Stimulated activated CD4-positive, alpha-beta T cell treated with anti-CD3 and anti-CD28 coated beads, Interleukin-15, amount 100 ng/mL, for 48 hours (primary cell): ENCODE results near the gene SV2C.

Experiments used
- DNase-seq, 2 donors: peaks; one replicate each; pipeline ENCODE4 v3.0.0-alpha.2; 2020; ENCODE audit warnings: low read depth in 2 of 2

SV2C gene

DNA sequence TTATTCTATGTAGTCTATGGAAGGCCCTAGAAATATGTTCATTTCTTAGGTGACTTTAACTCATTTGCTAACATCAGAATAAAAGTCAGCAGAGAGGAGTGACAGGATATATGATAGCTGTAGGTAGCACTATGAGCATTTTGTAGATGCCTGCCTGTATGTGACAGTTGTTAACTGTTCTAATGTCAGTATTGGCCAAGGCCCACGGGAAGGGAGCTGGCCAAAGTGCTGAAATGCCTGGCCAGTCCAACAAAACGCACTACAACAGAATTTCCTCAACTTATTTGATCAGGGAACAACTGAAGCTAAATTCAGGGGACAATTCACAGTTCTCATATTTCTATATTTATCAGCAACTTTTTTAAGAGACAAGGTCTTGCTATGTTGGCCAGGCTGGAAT is 20.8 kb downstream of the SV2C start:
- peak in 1 of 2 donors; percentile 13 for DNase-seq

DNA sequence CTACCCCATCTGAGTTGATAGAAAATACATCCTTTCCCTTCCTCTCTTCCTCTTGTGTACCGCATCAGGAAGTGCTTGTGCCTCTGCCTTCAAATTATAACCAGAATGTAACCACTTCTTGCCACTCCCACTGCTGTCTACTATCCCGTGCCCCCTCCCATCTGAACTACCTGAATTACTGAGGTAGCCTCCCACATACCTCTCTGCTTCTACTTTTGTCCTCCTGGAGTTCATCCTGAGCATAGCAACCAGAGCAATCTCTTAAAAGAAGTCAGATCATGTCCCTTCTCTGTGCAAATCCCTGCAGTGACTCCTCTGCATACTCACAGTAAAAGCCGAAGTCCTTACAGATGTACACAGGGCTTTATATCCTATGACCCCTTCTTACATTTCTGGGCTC is 23.0 kb downstream of the SV2C start:
- DNase-seq = no peak

DNA sequence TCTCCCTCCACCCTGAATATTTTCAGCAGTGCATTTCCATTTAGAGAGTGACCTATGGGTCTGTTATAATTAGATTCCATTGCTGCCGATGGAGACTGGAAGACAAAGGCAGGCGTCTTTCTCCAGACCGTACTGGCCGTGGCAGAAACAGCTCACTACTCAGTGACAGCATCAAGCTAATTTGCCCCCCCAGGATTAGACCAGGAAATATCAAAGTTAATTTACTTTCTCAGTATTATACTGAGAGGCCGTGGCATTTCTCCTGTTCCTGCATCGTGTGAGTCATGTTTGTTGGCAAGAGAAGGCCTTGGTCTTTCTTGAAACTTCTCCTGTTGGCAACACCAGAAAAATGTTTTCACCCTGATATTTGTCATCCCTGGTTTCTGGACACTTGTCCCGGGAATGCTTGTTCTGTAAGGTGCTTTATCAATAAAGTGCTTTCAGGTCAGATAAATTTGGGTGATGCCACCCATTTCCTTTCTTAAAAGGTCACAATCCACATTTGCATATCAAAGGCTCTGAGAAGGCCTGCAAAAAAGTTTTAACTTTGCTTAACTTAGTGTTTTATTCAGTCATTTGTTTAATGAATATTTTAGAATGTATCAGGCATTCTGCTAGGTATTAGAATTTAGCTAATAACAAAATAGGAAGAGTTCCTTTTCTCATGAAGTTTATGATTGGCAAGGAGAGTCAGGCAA is 28.4 kb downstream of the SV2C start:
- DNase-seq = no peak

- DNase-seq = no peak
Observed at GRCh38 chr5:76113103-76113502, 29.9 kb downstream of the SV2C start.

DNA sequence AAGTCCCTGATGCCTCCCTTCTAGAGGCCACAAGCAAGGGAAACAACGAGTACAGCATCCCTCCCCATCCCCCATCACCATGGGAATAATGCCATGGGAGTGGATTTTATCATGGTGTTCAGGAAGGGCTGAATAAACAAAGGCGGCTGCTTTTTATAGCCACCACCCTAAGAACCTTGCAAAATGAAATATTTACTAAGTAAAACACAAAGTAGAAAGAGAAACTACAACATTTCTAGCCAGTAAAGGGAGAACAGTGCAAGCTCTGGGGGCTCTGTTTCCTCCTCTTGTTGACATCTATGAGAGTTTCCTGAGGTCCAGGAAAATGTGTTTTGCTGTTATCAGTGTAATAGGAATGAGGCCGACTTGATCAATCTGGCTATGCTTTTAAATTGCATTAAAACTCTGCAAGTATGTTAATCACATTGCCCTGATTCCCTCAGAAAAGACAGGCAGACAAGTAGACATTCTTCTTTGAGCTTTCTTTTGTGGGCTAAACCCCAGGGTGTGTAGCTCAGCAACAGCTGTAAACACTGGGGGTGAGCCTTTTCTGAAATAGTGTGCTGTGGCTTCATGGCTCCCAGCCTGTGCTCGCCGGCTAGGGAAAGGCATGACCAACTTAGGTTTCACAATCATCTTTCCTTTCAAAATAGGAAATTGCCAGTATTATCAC is 31.1 kb downstream of the SV2C start:
- DNase-seq = no peak

GRCh38 chr5:76125346-76125745 is 42.2 kb downstream of the SV2C start:
- DNase-seq = no peak

DNA sequence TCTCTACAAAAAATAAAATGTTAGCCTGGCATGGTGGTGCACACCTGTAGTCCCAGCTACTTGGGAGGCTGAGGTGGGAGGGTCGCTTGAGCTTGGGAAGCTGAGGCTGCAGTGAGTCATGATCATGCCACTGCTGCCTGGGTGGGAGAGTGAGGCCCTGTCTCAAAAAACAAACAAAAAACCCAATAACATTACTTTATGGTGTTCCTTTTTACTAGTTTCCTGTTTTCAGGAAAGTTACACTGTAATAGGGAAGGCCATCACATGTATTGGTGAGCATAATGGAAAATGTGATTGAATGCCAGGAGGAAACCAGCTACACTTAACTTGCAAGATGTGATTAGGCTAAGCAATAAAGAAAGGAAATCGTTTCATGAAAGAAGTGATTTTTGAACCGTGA is 42.7 kb downstream of the SV2C start:
- DNase-seq = no peak

DNA sequence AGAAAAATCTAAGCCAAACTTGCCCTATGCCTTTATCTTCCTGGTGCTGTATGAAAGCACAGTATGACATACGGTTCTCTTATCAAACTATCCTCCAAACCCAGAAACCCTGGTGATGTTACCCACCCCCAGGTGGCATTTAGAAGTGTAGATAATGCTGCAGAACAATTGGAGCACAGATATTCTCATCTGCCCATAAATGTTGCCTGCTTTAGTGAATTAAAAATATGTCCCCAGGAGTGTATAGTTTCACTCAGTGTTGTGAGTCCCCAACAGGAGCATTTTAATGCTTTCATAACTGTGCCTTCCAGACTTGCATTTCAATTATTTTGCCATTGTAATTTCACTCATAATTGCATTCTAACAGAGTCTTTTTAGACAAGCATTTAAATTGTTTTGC is 50.8 kb downstream of the SV2C start:
- DNase-seq = no peak

DNA sequence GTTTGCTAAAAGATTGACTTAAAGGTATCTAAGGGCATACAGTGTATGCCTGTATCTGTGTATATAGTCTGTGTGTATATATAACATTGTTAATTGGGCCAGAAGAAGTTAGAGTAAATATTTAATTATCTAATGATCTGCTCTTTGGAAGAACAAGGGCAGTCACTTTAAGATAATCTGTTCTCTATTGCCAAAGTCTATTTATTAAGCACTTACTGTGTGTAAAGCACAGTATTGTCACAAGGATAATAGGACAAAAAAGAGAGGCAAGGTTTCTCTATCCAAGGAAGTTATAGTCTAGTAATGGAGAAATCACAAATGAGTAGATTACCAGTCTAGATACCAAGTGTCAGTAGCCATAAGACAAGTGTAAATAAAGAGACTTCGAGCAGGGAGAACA is 51.5 kb downstream of the SV2C start:
- DNase-seq = no peak

GRCh38 chr5:76137887-76138542 is 54.8 kb downstream of the SV2C start:
- no peak for DNase-seq

- DNase-seq = no peak
Observed at GRCh38 chr5:76143884-76144283, 60.7 kb downstream of the SV2C start.

GRCh38 chr5:76144513-76145274 is 61.5 kb downstream of the SV2C start:
- no peak for DNase-seq

DNA sequence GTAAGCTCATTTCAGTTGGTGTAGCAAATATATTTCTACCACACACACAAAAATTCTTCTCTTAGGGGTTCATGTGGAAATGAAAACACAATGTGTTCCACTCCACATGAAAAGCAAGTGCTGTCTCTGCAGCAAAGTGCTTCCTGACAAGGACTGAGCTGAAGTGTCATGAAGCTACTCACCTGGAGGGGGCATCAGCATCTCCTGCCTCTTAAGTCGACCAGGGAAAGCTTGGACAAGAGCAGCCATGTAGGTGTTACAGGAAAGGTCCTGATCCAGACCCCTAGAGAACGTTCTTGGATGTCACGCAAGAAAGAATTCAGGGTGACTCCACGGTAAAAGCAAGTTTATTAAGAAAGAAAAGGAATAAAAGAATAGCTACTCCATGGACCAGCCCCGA is 62.8 kb downstream of the SV2C start:
- no peak for DNase-seq

- no peak for DNase-seq
Observed at GRCh38 chr5:76149636-76150035, 66.5 kb downstream of the SV2C start.

DNA sequence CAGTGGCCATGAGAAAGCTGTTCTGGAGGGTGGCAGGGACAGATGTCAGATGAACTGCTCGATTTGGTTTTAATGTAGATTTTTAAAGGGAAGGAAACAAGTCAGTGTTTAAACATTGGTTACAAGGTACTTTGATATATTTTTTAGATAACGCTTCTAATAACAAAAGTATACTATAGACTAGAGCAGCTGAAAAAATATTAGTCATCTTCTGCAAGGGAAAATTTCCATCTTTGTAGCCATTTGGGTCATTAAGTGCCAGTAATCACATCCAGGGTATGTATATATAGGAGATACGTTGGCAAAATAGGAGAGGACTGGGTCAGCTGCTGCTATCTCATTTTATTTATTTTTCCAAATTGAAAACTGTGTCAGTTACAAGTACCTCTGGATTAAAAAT is 69.0 kb downstream of the SV2C start:
- DNase-seq = no peak

DNA sequence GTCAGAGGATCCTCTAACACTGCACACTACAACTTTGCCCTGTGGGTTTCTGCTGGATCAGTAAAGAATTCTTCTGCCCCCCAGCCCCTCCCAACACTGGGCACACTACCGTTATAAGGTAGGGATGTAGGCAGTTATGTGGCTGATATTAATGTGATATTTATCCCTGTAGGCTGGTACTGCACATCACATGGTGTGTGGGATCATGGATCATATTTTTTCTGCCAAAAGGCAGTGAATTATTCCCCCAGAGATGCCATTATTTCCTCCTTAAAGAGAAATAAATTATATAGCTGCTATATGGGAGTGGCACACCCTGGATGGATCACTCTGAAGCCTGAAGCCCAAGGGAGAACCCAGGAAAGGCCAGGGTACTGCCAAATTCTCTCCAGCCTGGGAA is 69.5 kb downstream of the SV2C start:
- DNase-seq = no peak

GRCh38 chr5:76153271-76153670 is 70.1 kb downstream of the SV2C start:
- no peak for DNase-seq

DNA sequence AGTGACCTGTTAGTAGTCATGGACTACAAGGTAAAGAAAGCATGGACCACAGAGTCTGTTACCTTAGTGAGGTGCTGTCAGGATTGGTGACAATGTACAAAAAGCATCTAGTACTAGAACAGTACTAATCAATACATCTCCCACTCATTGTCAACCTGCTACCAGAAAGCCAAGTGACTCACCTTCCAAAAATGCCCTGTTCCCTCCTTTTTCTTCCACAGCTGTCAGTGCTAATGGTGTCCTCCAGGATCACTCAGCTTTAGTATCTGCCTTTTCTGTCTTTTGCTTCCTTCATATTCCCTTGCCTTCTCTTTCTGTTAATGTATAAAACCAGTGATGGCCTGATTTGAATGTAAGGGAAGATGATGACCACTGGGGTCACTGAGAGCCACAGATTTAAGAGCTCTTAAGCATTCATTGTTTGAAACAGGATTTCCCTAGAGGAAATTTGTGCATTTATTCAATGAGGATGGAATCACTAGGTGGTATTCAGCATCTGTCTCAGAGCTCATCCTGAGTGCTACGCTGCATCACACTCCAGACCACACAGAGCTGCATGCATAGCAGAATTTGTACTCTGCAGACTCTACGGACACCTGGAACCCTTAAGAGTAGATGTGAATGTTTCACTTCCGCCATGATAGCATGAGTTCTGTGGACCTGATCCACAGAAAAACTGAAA is 71.0 kb downstream of the SV2C start:
- DNase-seq = no peak

- DNase-seq = no peak
Observed at GRCh38 chr5:76155536-76155935, 72.4 kb downstream of the SV2C start.

- no peak for DNase-seq
Observed at GRCh38 chr5:76162335-76162734, 79.2 kb downstream of the SV2C start.

- no peak for DNase-seq
Observed at GRCh38 chr5:76163111-76163628, 80.0 kb downstream of the SV2C start.

DNA sequence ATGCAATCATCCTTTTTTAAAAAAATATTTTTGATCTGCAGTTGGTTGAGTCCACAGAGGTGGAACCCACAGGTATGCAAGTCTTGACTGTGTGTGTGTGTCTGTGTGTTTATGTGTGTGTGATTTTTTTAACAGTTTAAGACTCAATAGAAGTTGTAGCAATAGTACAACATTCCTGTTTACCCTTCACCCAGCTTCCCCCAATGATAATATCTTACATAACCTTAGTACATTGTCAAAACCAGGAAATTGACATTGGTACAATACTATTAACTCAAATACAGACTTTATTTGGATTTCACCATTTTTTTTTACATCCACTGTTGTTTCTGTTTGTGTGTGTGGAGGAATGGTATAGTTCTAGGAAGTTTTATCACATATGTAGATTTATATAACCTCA is 81.8 kb downstream of the SV2C start:
- no peak for DNase-seq
